ENCODE results near the gene PXMP2.

PXMP2 gene

DNA sequence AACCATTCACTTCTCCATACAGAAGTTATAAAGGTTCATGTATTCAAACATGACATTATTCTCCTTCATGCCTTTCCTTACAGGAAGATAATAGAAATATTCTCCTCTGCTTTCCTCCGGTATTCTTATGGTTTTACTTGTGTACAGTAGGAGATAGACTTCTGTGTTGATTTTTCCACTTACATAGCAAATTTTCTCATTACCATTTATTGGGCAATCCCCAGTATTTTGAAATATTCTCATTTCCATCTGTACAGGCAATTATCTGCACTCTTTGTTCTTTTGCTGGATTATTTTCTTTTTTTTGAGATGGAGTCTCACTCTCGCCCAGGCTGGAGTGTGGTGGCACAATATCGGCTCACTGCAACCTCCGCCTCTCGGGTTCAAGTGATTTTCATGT lies 11.0 kb downstream of the PXMP2 start:
- no peak for DNase-seq

DNA sequence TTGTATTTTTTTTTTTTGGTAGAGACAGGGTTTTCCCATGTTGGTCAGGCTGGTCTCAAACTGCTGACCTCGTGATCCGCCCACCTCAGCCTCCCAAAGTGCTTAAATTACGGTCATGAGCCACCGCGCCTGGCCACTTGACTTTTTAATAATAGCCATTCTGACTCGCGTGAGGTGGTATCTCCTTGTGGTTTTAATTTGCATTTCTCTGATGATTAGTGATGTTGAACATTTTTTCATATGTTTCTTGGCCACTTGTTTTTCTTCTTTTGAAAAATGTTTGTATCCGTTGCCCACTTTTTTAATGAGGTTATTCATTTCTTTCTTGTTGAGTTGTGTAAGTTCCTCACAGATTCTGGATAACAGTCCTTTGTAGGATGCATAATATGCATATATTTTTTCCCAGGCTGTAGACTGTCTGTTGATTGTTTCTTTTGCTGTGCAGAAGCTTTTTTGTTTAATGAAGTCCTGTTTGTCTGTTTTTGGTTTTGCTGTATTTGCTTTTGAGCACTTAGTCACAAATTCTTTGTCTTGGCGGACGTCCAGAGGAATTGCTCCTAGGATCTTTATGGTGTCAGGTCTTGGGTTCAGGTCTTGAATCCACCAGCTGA lies 12.9 kb downstream of the PXMP2 start:
- no peak for DNase-seq

- DNase-seq, result no peak
These were observed 15.3 kb downstream of the PXMP2 start for GRCh38 chr12:132702640-132703039.

GRCh38 chr12:132703641-132704040 lies 16.3 kb downstream of the PXMP2 start:
- DNase-seq, result no peak

- no peak for DNase-seq
These were observed 19.9 kb downstream of the PXMP2 start for GRCh38 chr12:132707241-132707640.

- DNase-seq, result no peak
These were observed 20.8 kb downstream of the PXMP2 start for GRCh38 chr12:132708150-132708549.

DNA sequence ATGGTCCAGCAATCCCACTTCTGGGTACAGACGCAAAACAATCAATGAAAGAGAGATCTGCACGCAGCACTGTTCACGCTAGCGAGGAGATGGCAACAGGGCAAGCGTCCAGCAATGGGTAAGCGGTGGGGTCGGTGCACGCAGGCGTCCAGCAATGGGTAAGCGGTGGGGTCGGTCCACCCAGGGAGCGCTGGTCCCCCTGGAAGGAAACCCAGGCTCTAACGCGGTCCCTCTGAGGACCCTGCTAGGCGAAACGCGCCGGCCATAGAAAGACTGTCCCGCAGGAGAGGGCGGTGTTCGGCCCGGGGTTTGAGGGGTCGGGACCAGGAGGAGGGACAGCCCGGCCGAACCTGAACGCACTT lies 22.6 kb downstream of the PXMP2 start:
- DNase-seq, result no peak

GRCh38 chr12:132710405-132711079 lies 23.2 kb downstream of the PXMP2 start, which contains the start of gene PGAM5:
TSS of gene PGAM5 (plus strand) at chr12:132710842. CDS start at chr12:132710877, 35 bp downstream.
- DNase-seq, result peak; percentile 88

GRCh38 chr12:132711080-132711843 lies 23.9 kb downstream of the PXMP2 start:
- DNase-seq, result peak; percentile 17

DNA sequence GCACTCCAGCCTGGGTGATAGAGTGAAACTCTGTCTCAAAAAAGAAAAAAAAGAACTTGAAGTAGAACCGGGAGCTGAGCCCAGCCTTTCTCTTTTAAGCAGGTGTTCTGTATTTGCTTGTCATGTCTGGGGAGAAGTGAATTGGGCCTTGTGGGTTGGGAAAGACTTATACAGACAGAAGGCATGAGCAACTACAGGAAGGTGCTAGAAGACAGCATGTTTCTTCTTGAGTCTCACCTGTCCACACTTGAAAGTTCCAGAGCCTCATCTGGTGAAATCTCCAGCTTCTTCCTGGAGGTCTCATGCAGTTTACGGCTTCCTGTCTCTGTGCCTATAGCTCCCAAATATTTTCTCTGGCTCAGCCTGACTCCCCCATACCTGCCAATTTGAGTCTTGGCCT lies 25.7 kb downstream of the PXMP2 start:
- no peak for DNase-seq

- DNase-seq, result no peak
These were observed 28.5 kb downstream of the PXMP2 start for GRCh38 chr12:132715874-132716273.

- DNase-seq, result no peak
These were observed 29.0 kb downstream of the PXMP2 start for GRCh38 chr12:132716356-132716755.

GRCh38 chr12:132717011-132717410 lies 29.6 kb downstream of the PXMP2 start:
- no peak for DNase-seq

- DNase-seq, result no peak
These were observed 30.4 kb downstream of the PXMP2 start for GRCh38 chr12:132717531-132718387.

GRCh38 chr12:132718644-132719043 lies 31.3 kb downstream of the PXMP2 start:
- no peak for DNase-seq

GRCh38 chr12:132719141-132719953 lies 32.0 kb downstream of the PXMP2 start:
- no peak for DNase-seq

GRCh38 chr12:132719954-132720324 lies 32.6 kb downstream of the PXMP2 start:
- no peak for DNase-seq

DNA sequence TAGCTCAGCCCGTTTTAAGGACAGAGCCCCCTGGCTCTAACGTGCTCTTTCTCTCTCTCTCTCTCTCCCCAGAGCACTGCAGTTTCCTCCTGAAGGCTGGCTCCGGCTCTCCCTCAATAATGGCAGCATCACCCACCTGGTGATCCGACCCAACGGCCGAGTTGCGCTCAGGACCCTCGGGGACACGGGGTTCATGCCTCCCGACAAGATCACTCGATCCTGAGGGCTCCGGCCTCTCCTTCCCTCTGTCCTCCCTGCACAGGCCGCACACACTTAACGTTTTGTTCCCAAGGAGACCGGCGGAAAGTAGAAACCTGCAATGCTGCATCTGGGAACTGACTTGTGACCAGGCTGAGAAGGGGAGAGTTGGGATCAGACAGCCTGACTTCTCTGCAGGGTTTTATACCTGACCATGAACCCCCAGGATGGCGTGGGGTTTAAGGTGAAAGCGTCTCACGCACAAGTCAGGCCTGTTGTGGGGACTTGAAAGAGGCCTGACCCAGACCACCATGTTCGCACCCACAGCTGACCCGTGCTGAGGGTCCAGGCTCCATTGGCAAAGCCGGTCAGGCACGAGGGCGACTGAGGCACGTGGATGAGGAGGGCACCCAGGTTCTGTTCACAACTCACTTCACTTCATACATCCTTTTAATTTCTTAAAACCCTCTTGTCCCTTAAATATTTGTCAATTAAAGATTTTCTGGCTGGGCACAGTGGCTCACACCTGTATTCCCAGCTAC lies 33.4 kb downstream of the PXMP2 start:
- no peak for DNase-seq

DNA sequence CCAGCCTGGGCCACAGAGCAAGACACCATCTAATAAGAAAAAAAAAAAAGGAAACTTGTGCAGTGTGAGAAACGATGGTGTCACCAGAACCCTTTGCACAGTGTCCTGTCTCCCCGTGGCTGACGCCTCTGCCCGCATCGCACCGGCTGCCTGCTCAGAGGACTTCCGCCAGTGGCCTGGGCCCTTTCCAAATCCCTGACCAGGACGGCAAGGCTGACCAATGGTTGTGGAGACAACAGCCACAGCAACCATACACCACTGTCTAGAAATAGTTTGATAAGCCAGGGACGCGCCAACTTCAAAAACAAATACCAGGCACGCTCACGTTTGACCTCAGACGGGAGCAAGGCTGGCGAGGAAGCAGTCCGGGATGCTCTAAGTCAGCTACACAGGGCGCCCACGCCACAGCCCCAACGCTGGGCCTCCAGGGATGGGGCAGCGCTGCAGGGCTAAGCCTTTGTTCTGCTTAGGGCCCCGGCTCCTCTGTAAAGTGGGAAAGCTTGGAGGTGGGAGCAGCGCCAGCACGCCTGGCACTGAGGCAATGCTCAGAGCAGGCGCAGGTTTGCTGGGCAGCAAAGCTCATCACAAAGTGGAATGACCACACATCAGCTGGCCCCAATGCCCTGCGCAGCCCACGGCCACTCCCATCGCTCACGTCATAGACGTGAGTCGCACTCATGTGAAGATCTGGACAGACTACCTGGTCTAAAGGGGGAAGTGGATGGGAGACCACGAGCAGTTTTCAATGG lies 35.8 kb downstream of the PXMP2 start:
- DNase-seq, result no peak

GRCh38 chr12:132723764-132724140 lies 36.4 kb downstream of the PXMP2 start:
- DNase-seq, result no peak

Measured in stimulated activated CD4-positive, alpha-beta T cell treated with anti-CD3 and anti-CD28 coated beads, Interleukin-1b, Interleukin-23, amount 100 ng/mL, for 48 hours (primary cell).